ENCODE data around the gene MBIP.
A peak's percentile ranks its signal among the peaks of the same experiment; 100 is the strongest.
"Not testable (repeated sequence)": the region's sequence is repeated elsewhere in the genome, so short reads cannot be mapped to it uniquely, and the experiment has no call there.

MBIP gene

GRCh38 chr14:36320200-36320896, at the start of gene MBIP:
Gene MBIP (minus strand): TSS chr14:36320637. CDS start chr14:36320588, 49 bp downstream.
- peak within 1 kb of the TSS; percentile 78 to 80 for H3K4me3 ChIP-seq (ENCODE audit: low read depth in 1 of 2, low read length in 2 of 2)
- peaks cover 0 to 15% of the 10 kb centered on the region in 2 donors for H3K4me1 ChIP-seq (ENCODE audit: control insufficient read depth in 1 of 2, insufficient read depth in 2 of 2, low read length in 2 of 2)
- no peaks in the 10 kb centered on the region for H3K9me3 ChIP-seq (ENCODE audit: control insufficient read depth in 1 of 2, low read length in 2 of 2)
- H3K27me3 ChIP-seq (ENCODE audit: low read depth, low read length), result no peaks in the 10 kb centered on the region
- peak within 1 kb of the TSS; percentile 89 for H3K27ac ChIP-seq (ENCODE audit: low read length)
- H3K36me3 ChIP-seq (ENCODE audit: control insufficient read depth in 1 of 2, insufficient read depth in 2 of 2, low read length in 2 of 2), result no peaks in the 10 kb centered on the region

- Histone ChIP-seq H3K36me3 (ENCODE audit: control insufficient read depth in 1 of 2, insufficient read depth in 2 of 2, low read length in 2 of 2) (no peaks in the 10 kb centered on the region), H3K9me3 (ENCODE audit: control insufficient read depth in 1 of 2, low read length in 2 of 2) (no peaks in the 10 kb centered on the region), H3K4me1 (ENCODE audit: control insufficient read depth in 1 of 2, insufficient read depth in 2 of 2, low read length in 2 of 2) (no peaks in the 10 kb centered on the region), H3K4me3 (ENCODE audit: low read depth in 1 of 2, low read length in 2 of 2) (no peak overlapping the region), H3K27ac (ENCODE audit: low read length) (no peak overlapping the region), H3K27me3 (ENCODE audit: low read depth, low read length) (no peaks in the 10 kb centered on the region)
Measured at GRCh38 chr14:36367985-36368774, 47.7 kb upstream of the MBIP start.

DNA sequence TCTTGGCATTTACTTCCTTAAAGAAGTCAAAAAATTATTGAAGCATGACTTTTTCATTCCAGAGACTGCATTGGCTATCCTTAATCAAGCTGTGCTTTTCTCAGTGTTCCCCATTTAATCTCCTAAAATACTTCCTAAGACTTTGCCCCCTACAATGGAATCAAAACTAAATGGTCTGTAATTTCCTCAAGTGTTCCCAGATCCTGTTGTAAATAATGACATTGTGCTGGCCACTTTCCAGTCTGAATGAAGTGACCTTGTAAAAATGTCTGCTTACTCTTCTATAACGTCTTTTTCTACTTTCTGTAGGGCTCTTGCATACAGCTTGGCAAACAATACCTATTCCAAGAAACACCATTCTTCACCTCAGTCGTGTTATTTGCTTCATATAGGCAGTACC, 45.3 kb upstream of the MBIP start:
- no peaks in the 10 kb centered on the region for H3K4me1 ChIP-seq (ENCODE audit: control insufficient read depth in 1 of 2, insufficient read depth in 2 of 2, low read length in 2 of 2)
- H3K36me3 ChIP-seq (ENCODE audit: control insufficient read depth in 1 of 2, insufficient read depth in 2 of 2, low read length in 2 of 2), result no peaks in the 10 kb centered on the region
- no peaks in the 10 kb centered on the region for H3K9me3 ChIP-seq (ENCODE audit: control insufficient read depth in 1 of 2, low read length in 2 of 2)
- no peak overlapping the region for H3K27ac ChIP-seq (ENCODE audit: low read length)
- no peak overlapping the region for H3K4me3 ChIP-seq (ENCODE audit: low read depth in 1 of 2, low read length in 2 of 2)
- H3K27me3 ChIP-seq (ENCODE audit: low read depth, low read length), result no peaks in the 10 kb centered on the region

- Histone ChIP-seq H3K9me3 (ENCODE audit: control insufficient read depth in 1 of 2, low read length in 2 of 2) (no peaks in the 10 kb centered on the region), H3K4me3 (ENCODE audit: low read depth in 1 of 2, low read length in 2 of 2) (no peak overlapping the region), H3K36me3 (ENCODE audit: control insufficient read depth in 1 of 2, insufficient read depth in 2 of 2, low read length in 2 of 2) (no peaks in the 10 kb centered on the region), H3K27ac (ENCODE audit: low read length) (no peak overlapping the region), H3K27me3 (ENCODE audit: low read depth, low read length) (no peaks in the 10 kb centered on the region), H3K4me1 (ENCODE audit: control insufficient read depth in 1 of 2, insufficient read depth in 2 of 2, low read length in 2 of 2) (no peaks in the 10 kb centered on the region)
Measured at GRCh38 chr14:36363704-36364103, 43.3 kb upstream of the MBIP start.

- Histone ChIP-seq H3K4me3 (ENCODE audit: low read depth in 1 of 2, low read length in 2 of 2) (no peak overlapping the region), H3K27ac (ENCODE audit: low read length) (no peak overlapping the region), H3K9me3 (ENCODE audit: control insufficient read depth in 1 of 2, low read length in 2 of 2) (no peaks in the 10 kb centered on the region), H3K4me1 (ENCODE audit: control insufficient read depth in 1 of 2, insufficient read depth in 2 of 2, low read length in 2 of 2) (no peaks in the 10 kb centered on the region), H3K27me3 (ENCODE audit: low read depth, low read length) (no peaks in the 10 kb centered on the region), H3K36me3 (ENCODE audit: control insufficient read depth in 1 of 2, insufficient read depth in 2 of 2, low read length in 2 of 2) (no peaks in the 10 kb centered on the region)
Measured at GRCh38 chr14:36362648-36363047, 42.2 kb upstream of the MBIP start.

DNA sequence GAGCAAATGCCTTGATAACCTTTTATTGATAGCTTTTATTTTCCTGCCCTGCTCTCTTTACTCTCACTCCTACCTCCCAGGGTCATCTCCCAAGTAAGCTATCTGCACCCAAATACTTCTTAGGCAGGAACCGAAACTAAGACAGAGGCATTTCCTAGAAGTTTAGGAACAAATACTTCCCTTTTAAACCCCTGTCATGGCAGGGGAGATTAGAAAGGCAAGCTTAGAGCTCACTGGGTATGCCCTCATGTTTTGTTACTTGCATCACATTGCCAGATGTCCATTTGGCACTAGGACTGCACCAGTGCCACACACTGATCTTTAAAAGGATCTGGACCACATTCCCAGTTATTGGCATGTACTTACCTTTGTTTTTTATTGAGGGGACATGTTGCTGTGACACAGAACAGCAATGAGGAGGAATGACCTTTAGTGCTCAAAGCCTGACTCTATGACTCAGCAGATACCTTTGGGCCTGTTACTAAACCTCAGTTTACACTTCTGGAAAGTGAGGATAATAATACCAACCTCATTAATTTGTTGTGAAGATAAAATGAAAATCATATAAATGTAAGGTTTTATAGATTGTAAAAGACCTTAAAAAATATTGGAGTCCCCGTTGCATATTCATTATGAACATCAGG, 40.9 kb upstream of the MBIP start:
- Histone ChIP-seq H3K9me3 (ENCODE audit: control insufficient read depth in 1 of 2, low read length in 2 of 2) (no peaks in the 10 kb centered on the region), H3K27me3 (ENCODE audit: low read depth, low read length) (no peaks in the 10 kb centered on the region), H3K4me1 (ENCODE audit: control insufficient read depth in 1 of 2, insufficient read depth in 2 of 2, low read length in 2 of 2) (no peaks in the 10 kb centered on the region), H3K27ac (ENCODE audit: low read length) (no peak overlapping the region), H3K36me3 (ENCODE audit: control insufficient read depth in 1 of 2, insufficient read depth in 2 of 2, low read length in 2 of 2) (no peaks in the 10 kb centered on the region), H3K4me3 (ENCODE audit: low read depth in 1 of 2, low read length in 2 of 2) (no peak overlapping the region)

- Histone ChIP-seq H3K27ac (ENCODE audit: low read length) (no peak overlapping the region), H3K4me1 (ENCODE audit: control insufficient read depth in 1 of 2, insufficient read depth in 2 of 2, low read length in 2 of 2) (no peaks in the 10 kb centered on the region), H3K27me3 (ENCODE audit: low read depth, low read length) (no peaks in the 10 kb centered on the region), H3K4me3 (ENCODE audit: low read depth in 1 of 2, low read length in 2 of 2) (no peak overlapping the region), H3K36me3 (ENCODE audit: control insufficient read depth in 1 of 2, insufficient read depth in 2 of 2, low read length in 2 of 2) (no peaks in the 10 kb centered on the region), H3K9me3 (ENCODE audit: control insufficient read depth in 1 of 2, low read length in 2 of 2) (peaks cover 5 to 7% of the 10 kb centered on the region in 2 donors)
Measured at GRCh38 chr14:36356862-36357261, 36.4 kb upstream of the MBIP start.

- H3K4me3 ChIP-seq (ENCODE audit: low read depth in 1 of 2, low read length in 2 of 2), result no peak overlapping the region
- no peak overlapping the region for H3K27ac ChIP-seq (ENCODE audit: low read length)
- no peaks in the 10 kb centered on the region for H3K9me3 ChIP-seq (ENCODE audit: control insufficient read depth in 1 of 2, low read length in 2 of 2)
- no peaks in the 10 kb centered on the region for H3K27me3 ChIP-seq (ENCODE audit: low read depth, low read length)
- no peaks in the 10 kb centered on the region for H3K4me1 ChIP-seq (ENCODE audit: control insufficient read depth in 1 of 2, insufficient read depth in 2 of 2, low read length in 2 of 2)
- no peaks in the 10 kb centered on the region for H3K36me3 ChIP-seq (ENCODE audit: control insufficient read depth in 1 of 2, insufficient read depth in 2 of 2, low read length in 2 of 2)
Measured at GRCh38 chr14:36346052-36346451, 25.6 kb upstream of the MBIP start.

DNA sequence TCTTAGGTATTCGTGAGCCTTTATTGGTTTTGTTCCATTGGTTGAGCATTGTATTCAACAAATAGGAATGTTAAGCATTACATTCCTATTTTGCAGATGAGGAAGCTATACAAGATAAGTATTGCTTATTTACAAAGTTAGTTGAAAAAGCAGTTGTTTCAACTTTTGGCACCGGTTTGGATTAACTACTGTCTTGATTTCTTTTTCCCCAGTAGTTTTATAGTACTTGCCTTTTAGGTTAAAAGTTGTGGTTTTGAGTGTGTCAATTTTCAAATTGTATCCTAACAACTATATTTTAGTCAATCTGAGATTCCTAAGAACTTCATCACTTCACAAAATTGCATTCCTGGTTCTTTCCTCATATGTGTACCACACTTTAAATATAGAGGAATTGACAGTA, 23.8 kb upstream of the MBIP start:
- Histone ChIP-seq H3K27me3 (ENCODE audit: low read depth, low read length) (no peaks in the 10 kb centered on the region), H3K27ac (ENCODE audit: low read length) (no peak overlapping the region), H3K36me3 (ENCODE audit: control insufficient read depth in 1 of 2, insufficient read depth in 2 of 2, low read length in 2 of 2) (no peaks in the 10 kb centered on the region), H3K4me1 (ENCODE audit: control insufficient read depth in 1 of 2, insufficient read depth in 2 of 2, low read length in 2 of 2) (no peaks in the 10 kb centered on the region), H3K9me3 (ENCODE audit: control insufficient read depth in 1 of 2, low read length in 2 of 2) (no peaks in the 10 kb centered on the region), H3K4me3 (ENCODE audit: low read depth in 1 of 2, low read length in 2 of 2) (no peak overlapping the region)

GRCh38 chr14:36341811-36342210, 21.4 kb upstream of the MBIP start:
- not testable (repeated sequence) for H3K27me3 ChIP-seq (ENCODE audit: low read depth, low read length); H3K36me3 ChIP-seq (ENCODE audit: control insufficient read depth in 1 of 2, insufficient read depth in 2 of 2, low read length in 2 of 2); H3K4me3 ChIP-seq (ENCODE audit: low read depth in 1 of 2, low read length in 2 of 2); H3K9me3 ChIP-seq (ENCODE audit: control insufficient read depth in 1 of 2, low read length in 2 of 2); H3K27ac ChIP-seq (ENCODE audit: low read length); H3K4me1 ChIP-seq (ENCODE audit: control insufficient read depth in 1 of 2, insufficient read depth in 2 of 2, low read length in 2 of 2)

DNA sequence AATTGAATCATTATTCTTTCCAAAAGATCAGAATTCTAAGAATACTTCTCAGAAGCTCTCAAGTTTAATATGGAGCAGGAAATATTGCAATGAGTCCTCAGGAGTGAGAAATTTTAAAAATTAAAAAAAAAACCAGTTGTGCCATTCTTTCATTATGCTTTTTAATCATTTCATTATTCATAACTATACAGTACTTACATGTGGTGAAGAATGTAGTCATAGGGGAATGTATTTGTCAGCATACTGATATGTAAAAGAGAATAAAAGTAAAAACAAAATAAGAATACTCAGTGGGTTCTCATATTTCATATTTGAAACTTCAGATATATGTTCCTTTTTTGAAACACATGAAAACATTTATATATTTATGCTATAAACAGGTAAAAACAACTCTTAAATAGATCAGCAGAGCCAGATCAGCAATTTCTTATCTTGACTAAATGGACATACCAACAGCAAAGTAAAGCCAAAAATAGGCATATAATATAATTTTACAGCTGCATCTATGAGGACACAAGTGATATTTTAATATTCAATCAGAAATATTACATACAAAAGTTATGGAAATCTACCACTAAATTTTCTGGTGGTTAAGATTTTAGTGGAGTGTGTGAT, 19.9 kb upstream of the MBIP start:
- no peaks in the 10 kb centered on the region for H3K27me3 ChIP-seq (ENCODE audit: low read depth, low read length)
- H3K9me3 ChIP-seq (ENCODE audit: control insufficient read depth in 1 of 2, low read length in 2 of 2), result no peaks in the 10 kb centered on the region
- no peaks in the 10 kb centered on the region for H3K4me1 ChIP-seq (ENCODE audit: control insufficient read depth in 1 of 2, insufficient read depth in 2 of 2, low read length in 2 of 2)
- no peak overlapping the region for H3K4me3 ChIP-seq (ENCODE audit: low read depth in 1 of 2, low read length in 2 of 2)
- H3K36me3 ChIP-seq (ENCODE audit: control insufficient read depth in 1 of 2, insufficient read depth in 2 of 2, low read length in 2 of 2), result no peaks in the 10 kb centered on the region
- no peak overlapping the region for H3K27ac ChIP-seq (ENCODE audit: low read length)

Data from muscle layer of duodenum (tissue), 2 donors.